ENCODE measurements around the gene TDRD9.

DNA sequence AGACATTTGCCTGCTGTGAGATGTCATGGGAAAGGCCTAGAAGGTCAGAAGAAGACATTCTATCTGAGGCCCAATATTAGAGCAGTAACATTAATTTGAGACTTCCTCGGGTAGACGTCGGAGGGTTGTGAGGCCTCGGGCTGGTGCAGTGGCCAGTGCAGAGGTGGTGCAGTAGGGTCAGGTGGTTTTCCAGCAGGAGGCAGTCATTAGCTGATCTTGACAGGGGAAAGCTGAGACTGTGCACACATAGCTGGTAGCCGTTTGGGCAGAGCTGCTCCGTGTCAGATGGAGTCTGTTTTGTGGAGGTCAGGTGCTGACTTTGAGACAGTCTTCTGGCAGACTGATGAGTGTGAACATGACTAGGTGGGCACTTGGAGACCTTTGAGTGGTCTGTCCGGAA, 91.5 kb downstream of the TDRD9 start:
- TF ChIP-seq, protein P1, sequence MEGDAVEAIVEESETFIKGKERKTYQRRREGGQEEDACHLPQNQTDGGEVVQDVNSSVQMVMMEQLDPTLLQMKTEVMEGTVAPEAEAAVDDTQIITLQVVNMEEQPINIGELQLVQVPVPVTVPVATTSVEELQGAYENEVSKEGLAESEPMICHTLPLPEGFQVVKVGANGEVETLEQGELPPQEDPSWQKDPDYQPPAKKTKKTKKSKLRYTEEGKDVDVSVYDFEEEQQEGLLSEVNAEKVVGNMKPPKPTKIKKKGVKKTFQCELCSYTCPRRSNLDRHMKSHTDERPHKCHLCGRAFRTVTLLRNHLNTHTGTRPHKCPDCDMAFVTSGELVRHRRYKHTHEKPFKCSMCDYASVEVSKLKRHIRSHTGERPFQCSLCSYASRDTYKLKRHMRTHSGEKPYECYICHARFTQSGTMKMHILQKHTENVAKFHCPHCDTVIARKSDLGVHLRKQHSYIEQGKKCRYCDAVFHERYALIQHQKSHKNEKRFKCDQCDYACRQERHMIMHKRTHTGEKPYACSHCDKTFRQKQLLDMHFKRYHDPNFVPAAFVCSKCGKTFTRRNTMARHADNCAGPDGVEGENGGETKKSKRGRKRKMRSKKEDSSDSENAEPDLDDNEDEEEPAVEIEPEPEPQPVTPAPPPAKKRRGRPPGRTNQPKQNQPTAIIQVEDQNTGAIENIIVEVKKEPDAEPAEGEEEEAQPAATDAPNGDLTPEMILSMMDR (IDR thresholded peaks at IDR 0.05), result no peak
- no peak for TF ChIP-seq POLR2A (IDR thresholded peaks at IDR 0.05)

All from breast epithelium (tissue), 3 donors.